H9 (cell line): ENCODE data around the gene GNAO1. TPM values are rescaled to one million over a fixed set of nuclear protein-coding genes. Genes with fewer than 3 reads are reported as not detected.

Experiments
- DNase-seq: peaks from one replicate; pipeline ENCODE4 v3.0.0-alpha.2; 2017
- H2AFZ ChIP-seq: one replicate; pipeline ENCODE4 v1.6.1; 2013; ENCODE audit warnings: mild to moderate bottlenecking, low read length, control low read depth, moderate library complexity
- H2AK5ac ChIP-seq: 2 replicates; pipeline ENCODE4 v1.6.1; 2013; ENCODE audit warnings: low read length, control low read depth, mixed read lengths; ENCODE audit not compliant: insufficient read length
- H2BK120ac ChIP-seq: one replicate; pipeline ENCODE4 v1.6.1; 2013; ENCODE audit warnings: low read depth, mild to moderate bottlenecking, low read length, control low read depth, inconsistent platforms; ENCODE audit not compliant: poor library complexity, severe bottlenecking
- H2BK12ac ChIP-seq: 2 replicates; pipeline ENCODE4 v1.6.1; 2013; ENCODE audit warnings: low read length, control low read depth, mixed read lengths, low read depth; ENCODE audit not compliant: insufficient read length
- H2BK15ac ChIP-seq: 2 replicates; pipeline ENCODE4 v1.6.1; 2013; ENCODE audit warnings: low read depth, low read length, control low read depth
- H2BK20ac ChIP-seq: one replicate; pipeline ENCODE4 v1.6.1; 2013; ENCODE audit warnings: low read depth, mild to moderate bottlenecking, low read length, control low read depth, inconsistent platforms; ENCODE audit not compliant: poor library complexity, severe bottlenecking
- H2BK5ac ChIP-seq: 2 replicates; pipeline ENCODE4 v1.6.1; 2013; ENCODE audit warnings: low read length, control low read depth, mixed read lengths; ENCODE audit not compliant: insufficient read length
- H3K14ac ChIP-seq: 2 replicates; pipeline ENCODE4 v1.6.1; 2013; ENCODE audit warnings: low read length, control low read depth; ENCODE audit not compliant: insufficient read depth
- H3K18ac ChIP-seq: 2 replicates; pipeline ENCODE4 v1.6.1; 2013; ENCODE audit warnings: low read depth, mild to moderate bottlenecking, mixed read lengths, low read length, control low read depth; ENCODE audit not compliant: insufficient read length
- H3K23ac ChIP-seq: 2 replicates; pipeline ENCODE4 v1.6.1; 2013; ENCODE audit warnings: low read length, control low read depth, mixed read lengths, low read depth; ENCODE audit not compliant: insufficient read length
- H3K23me2 ChIP-seq: 2 replicates; pipeline ENCODE4 v1.6.1; 2013; ENCODE audit warnings: low read depth, mild to moderate bottlenecking, mixed read lengths, low read length, control low read depth; ENCODE audit not compliant: insufficient read length, poor library complexity, severe bottlenecking
- H3K27ac ChIP-seq: 2 replicates; pipeline ENCODE4 v1.5.1; 2013; ENCODE audit warnings: low read length, control low read depth, mixed read lengths, low read depth; ENCODE audit not compliant: insufficient read length
- H3K27me3 ChIP-seq: 2 replicates; pipeline ENCODE4 v1.6.1; 2013; ENCODE audit warnings: low read length, control low read depth, inconsistent platforms; ENCODE audit not compliant: insufficient read depth
- H3K4ac ChIP-seq: 2 replicates; pipeline ENCODE4 v1.6.1; 2013; ENCODE audit warnings: low read depth, mild to moderate bottlenecking, control low read depth, inconsistent platforms, low read length, moderate library complexity
- H3K4me1 ChIP-seq: 2 replicates; pipeline ENCODE4 v1.6.1; 2013; ENCODE audit warnings: low read length, control low read depth, inconsistent platforms; ENCODE audit not compliant: insufficient read depth
- H3K4me2 ChIP-seq: 2 replicates; pipeline ENCODE4 v1.6.1; 2013; ENCODE audit warnings: low read length, control low read depth, mixed read lengths; ENCODE audit not compliant: insufficient read length, insufficient read depth
- H3K56ac ChIP-seq: 2 replicates; pipeline ENCODE4 v1.6.1; 2013; ENCODE audit warnings: low read depth, mild to moderate bottlenecking, mixed read lengths, low read length, control low read depth; ENCODE audit not compliant: insufficient read length
- H3K79me1 ChIP-seq: 2 replicates; pipeline ENCODE4 v1.6.1; 2013; ENCODE audit warnings: low read depth, mild to moderate bottlenecking, moderate library complexity, low read length, control low read depth, inconsistent platforms; ENCODE audit not compliant: insufficient read depth, poor library complexity, severe bottlenecking
- H3K79me2 ChIP-seq: 2 replicates; pipeline ENCODE4 v1.6.1; 2013; ENCODE audit warnings: low read length, control low read depth, inconsistent platforms; ENCODE audit not compliant: insufficient read depth
- H3K9ac ChIP-seq: 2 replicates; pipeline ENCODE4 v1.6.1; 2013; ENCODE audit warnings: low read length, control low read depth, mixed read lengths; ENCODE audit not compliant: insufficient read length; ENCODE audit errors: extremely low read depth
- H3K9me3 ChIP-seq: one replicate; pipeline ENCODE4 v1.6.1; 2013; ENCODE audit warnings: low read depth, low read length, inconsistent platforms; ENCODE audit not compliant: control insufficient read depth
- H3T11ph ChIP-seq: one replicate; pipeline ENCODE4 v1.6.1; 2013; ENCODE audit warnings: mild to moderate bottlenecking, low read length, control low read depth, inconsistent platforms
- H4K20me1 ChIP-seq: one replicate; pipeline ENCODE4 v1.6.1; 2013; ENCODE audit not compliant: control insufficient read depth, insufficient read length, insufficient read depth
- H4K5ac ChIP-seq: 2 replicates; pipeline ENCODE4 v1.6.1; 2013; ENCODE audit warnings: low read depth, mild to moderate bottlenecking, mixed read lengths, low read length, control low read depth; ENCODE audit not compliant: insufficient read length
- H4K8ac ChIP-seq: replicated peaks from 2 replicates; pipeline ENCODE4 v1.6.1; 2013; ENCODE audit warnings: low read length, control low read depth, mixed read lengths, low read depth; ENCODE audit not compliant: insufficient read length
- H4K91ac ChIP-seq: 2 replicates; pipeline ENCODE4 v1.6.1; 2013; ENCODE audit warnings: low read depth, mild to moderate bottlenecking, moderate library complexity, mixed read lengths, low read length, control low read depth; ENCODE audit not compliant: insufficient read length
- H3K27ac Mint-ChIP-seq, 3 experiments: 2 replicates in 2 of 3; 3 replicates in 1 of 3; pipeline ENCODE4 v1.8.0; 2020 to 2021; ENCODE audit warnings: mixed read lengths in 3 of 3, mild to moderate bottlenecking in 1 of 3, moderate library complexity in 1 of 3
- H3K27me3 Mint-ChIP-seq: 2 replicates; pipeline ENCODE4 v1.8.0; 2021; ENCODE audit warnings: low read depth, mild to moderate bottlenecking, moderate library complexity, mixed read lengths
- H3K36me3 Mint-ChIP-seq, 3 experiments: 2 replicates in 2 of 3; 3 replicates in 1 of 3; pipeline ENCODE4 v1.8.0; 2020 to 2021; ENCODE audit warnings: low read depth in 3 of 3, mixed read lengths in 3 of 3; ENCODE audit not compliant: insufficient read depth in 1 of 3
- H3K4me1 Mint-ChIP-seq, 2 experiments: 2 replicates each; pipeline ENCODE4 v1.8.0; 2020; ENCODE audit warnings: mixed read lengths in 2 of 2
- H3K4me3 Mint-ChIP-seq, 2 experiments: 2 replicates in 1 of 2; 3 replicates in 1 of 2; pipeline ENCODE4 v1.8.0; 2020 to 2021; ENCODE audit warnings: mild to moderate bottlenecking in 2 of 2, mixed read lengths in 2 of 2, moderate library complexity in 1 of 2
- H3K9me3 Mint-ChIP-seq, 2 experiments: 2 replicates in 1 of 2; 3 replicates in 1 of 2; pipeline ENCODE4 v1.8.0; 2020; ENCODE audit warnings: mild to moderate bottlenecking in 2 of 2, mixed read lengths in 2 of 2, moderate library complexity in 1 of 2
- WGBS: extraction: QIAGEN DNeasy Blood & Tissue Kit; methylation state at CpG from one replicate; pipeline ENCODE4 v1.1.7; 2013; ENCODE audit warnings: missing lambda C conversion rate, low lambda C conversion rate, mixed read lengths; ENCODE audit not compliant: insufficient read length; ENCODE audit errors: extremely low coverage; 5-methylcytosine and 5-hydroxymethylcytosine counted together
- total RNA-seq: library from RNA; stranded (reverse); gene quantifications from 2 replicates; pipeline ENCODE4 v1.2.1, GENCODE V29; 2021
- TF ChIP-seq, protein P1 (sequence below): fragments of 200-600 bp; sonication (generic); conservative IDR thresholded peaks from 3 replicates; pipeline ENCODE4 v1.8.0; 2021; ENCODE audit warnings: antibody characterized with exemption, mild to moderate bottlenecking

Gene GNAO1
- total RNA-seq, 1 experiment from 2014 or later, result 16.9 TPM

DNA sequence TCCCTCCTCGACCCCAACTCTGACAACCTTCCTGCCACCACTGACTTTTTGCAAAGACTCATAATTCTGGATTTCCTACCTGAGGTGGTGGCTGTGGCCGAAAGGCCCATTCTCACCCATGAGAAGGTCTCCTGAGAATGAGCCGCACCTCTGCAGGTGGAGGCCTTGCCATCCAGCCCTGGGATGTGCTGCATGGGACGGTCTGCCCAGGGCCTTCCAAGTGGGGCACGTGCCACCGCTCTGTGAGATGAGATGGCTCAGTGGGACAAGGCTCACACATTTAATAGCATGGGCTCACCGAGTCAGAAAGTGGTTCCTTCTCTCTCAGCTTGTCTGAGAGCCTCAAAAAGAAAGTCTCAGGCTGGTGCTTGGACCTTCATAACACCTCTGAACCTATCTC lies 121.3 kb downstream of the GNAO1 start:
- Histone ChIP-seq H3K9me3 (no peaks in the 10 kb centered on the region), H3K4me2 (no peak overlapping the region), H3K56ac (no peak overlapping the region), H3K79me1 (no peaks in the 10 kb centered on the region), H4K91ac (no peak overlapping the region), H3K23me2 (no peaks in the 10 kb centered on the region), H2BK5ac (no peak overlapping the region), H2BK15ac (no peak overlapping the region), H3K79me2 (no peaks in the 10 kb centered on the region), H4K5ac (no peak overlapping the region), H3K18ac (no peak overlapping the region), H3K4ac (no peak overlapping the region), H2BK12ac (no peak overlapping the region), H3K9ac (no peak overlapping the region), H3K14ac (no peak overlapping the region), H2AK5ac (no peak overlapping the region), H2BK20ac (no peak overlapping the region), H4K8ac (no peak overlapping the region), H4K20me1 (no peaks in the 10 kb centered on the region), H3K27me3 (no peaks in the 10 kb centered on the region), H3K23ac (no peak overlapping the region), H2AFZ (no peak overlapping the region), H3K4me1 (no peaks in the 10 kb centered on the region), H2BK120ac (no peak overlapping the region), H3K27ac (no peak overlapping the region), H3T11ph (no peak overlapping the region)
- H3K36me3 Mint-ChIP-seq, result peaks cover 0 to 5% (median 0%) of the 10 kb centered on the region in 3 experiments; a peak in 2 of 7 replicates
- no peak for DNase-seq
- peaks cover 4% of the 10 kb centered on the region for H3K27me3 Mint-ChIP-seq
- no CpG with 5 or more reads among the region's 7 CpGs for WGBS
- TF ChIP-seq, protein P1, sequence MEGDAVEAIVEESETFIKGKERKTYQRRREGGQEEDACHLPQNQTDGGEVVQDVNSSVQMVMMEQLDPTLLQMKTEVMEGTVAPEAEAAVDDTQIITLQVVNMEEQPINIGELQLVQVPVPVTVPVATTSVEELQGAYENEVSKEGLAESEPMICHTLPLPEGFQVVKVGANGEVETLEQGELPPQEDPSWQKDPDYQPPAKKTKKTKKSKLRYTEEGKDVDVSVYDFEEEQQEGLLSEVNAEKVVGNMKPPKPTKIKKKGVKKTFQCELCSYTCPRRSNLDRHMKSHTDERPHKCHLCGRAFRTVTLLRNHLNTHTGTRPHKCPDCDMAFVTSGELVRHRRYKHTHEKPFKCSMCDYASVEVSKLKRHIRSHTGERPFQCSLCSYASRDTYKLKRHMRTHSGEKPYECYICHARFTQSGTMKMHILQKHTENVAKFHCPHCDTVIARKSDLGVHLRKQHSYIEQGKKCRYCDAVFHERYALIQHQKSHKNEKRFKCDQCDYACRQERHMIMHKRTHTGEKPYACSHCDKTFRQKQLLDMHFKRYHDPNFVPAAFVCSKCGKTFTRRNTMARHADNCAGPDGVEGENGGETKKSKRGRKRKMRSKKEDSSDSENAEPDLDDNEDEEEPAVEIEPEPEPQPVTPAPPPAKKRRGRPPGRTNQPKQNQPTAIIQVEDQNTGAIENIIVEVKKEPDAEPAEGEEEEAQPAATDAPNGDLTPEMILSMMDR, result no peak
- peaks cover 6 to 12% of the 10 kb centered on the region in 2 experiments for H3K4me1 Mint-ChIP-seq
- H3K4me3 Mint-ChIP-seq, result no peak overlapping the region
- H3K27ac Mint-ChIP-seq, result no peak overlapping the region; a peak in 1 of 7 replicates
- no peaks in the 10 kb centered on the region for H3K9me3 Mint-ChIP-seq
